ENCODE measurements around the gene ARHGAP15. TPM values are rescaled to one million over a fixed set of nuclear protein-coding genes. Genes with fewer than 3 reads are reported as not detected.

ARHGAP15 gene
- total RNA-seq, 1 donor from 2014 or later: 56.2 TPM

DNA sequence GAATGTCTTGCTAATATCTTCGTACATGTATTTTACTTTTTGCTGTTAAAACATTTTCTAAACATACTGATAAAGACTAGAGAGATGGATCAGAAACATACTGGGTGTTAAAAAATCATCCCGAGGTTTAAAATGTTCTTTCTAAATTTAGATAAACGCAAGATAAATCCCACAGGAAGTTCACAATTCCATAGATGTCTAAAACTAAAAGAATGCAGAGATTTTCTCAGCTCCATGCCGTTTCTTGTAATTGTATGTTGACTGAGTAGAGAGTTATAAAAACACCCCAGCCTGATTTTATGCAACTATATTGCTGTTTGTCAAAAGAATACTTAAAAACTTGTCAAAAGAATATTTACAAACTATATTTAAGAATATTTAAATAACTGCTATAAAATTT is 455.7 kb downstream of the ARHGAP15 start:
- Mint-ChIP-seq H3K4me3 (no peak overlapping the region), H3K9me3 (no peaks in the 10 kb centered on the region), H3K4me1 (peaks cover 14% of the 10 kb centered on the region), H3K27ac (no peak overlapping the region), H3K27me3 (no peaks in the 10 kb centered on the region), H3K36me3 (ENCODE audit: low read depth) (peaks cover 28% of the 10 kb centered on the region)
- intact Hi-C loops (cut with micrococcal nuclease): no loop called here
- DNase-seq: no peak

DNA sequence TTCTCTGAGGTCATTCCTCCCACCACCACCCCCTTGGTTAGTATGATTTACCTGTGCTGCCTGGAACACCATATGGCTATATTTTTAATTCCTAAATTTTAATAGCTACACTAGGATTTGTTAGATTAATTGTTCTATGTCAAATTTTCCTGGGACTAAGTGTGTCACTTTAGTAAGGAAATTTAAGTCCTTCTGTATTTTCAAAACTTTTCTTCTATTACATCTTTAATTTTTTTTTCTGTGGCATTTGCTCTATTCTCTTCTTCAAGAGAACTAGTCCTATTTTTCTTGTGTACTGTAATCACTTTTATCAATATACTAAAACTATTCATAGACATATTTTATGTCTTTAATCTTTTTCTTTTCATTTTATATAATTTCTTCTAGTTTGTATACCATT is 456.9 kb downstream of the ARHGAP15 start:
- H3K27ac Mint-ChIP-seq: no peak overlapping the region
- H3K4me1 Mint-ChIP-seq: peaks cover 10% of the 10 kb centered on the region
- H3K27me3 Mint-ChIP-seq: no peaks in the 10 kb centered on the region
- no peak overlapping the region for H3K4me3 Mint-ChIP-seq
- H3K36me3 Mint-ChIP-seq (ENCODE audit: low read depth): peaks cover 24% of the 10 kb centered on the region
- no peak for DNase-seq
- no peaks in the 10 kb centered on the region for H3K9me3 Mint-ChIP-seq
- intact Hi-C loops (cut with micrococcal nuclease): no loop called here

DNA sequence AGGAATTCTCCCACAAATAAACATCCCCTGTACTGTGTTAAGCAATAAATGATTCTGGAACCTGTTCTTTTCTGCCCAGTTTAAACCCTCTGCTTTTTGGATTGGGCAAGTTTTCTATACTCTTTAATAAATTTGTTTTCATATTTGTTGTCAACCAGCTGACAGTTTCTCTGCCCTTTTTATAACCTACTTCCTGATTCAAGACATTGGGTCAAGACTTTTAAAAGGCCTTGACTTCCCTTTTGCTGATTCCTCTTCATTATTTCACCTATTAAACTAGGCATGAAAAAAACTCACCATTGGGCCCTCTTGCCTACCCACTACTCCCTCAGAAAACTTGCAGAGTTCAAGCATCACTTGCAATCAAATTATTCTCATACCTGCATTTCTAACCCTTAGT is 459.5 kb downstream of the ARHGAP15 start:
- peaks cover 2% of the 10 kb centered on the region for H3K4me1 Mint-ChIP-seq
- no peak overlapping the region for H3K4me3 Mint-ChIP-seq
- peaks cover 20% of the 10 kb centered on the region for H3K36me3 Mint-ChIP-seq (ENCODE audit: low read depth)

DNA sequence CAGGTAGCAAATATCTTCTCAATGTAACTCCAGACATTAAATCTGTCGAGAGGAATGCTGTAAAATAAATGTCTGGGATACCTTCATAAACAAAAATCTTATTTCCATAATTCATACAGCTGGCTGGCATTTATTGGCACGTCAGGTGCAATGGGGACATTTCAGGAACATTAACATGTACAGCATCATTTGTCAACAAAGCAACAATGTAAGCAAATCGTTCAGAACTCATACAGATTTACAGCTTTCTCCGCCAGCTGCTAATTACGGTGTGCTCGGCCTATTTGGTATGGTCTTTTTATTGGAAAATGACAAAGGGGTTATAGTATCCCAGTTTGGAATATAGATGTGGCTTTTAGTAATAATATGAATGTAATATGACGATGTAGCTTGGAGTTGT is 464.9 kb downstream of the ARHGAP15 start:
- peaks cover 4% of the 10 kb centered on the region for H3K9me3 Mint-ChIP-seq
- H3K4me3 Mint-ChIP-seq: no peak overlapping the region
- H3K27me3 Mint-ChIP-seq: no peaks in the 10 kb centered on the region
- no peaks in the 10 kb centered on the region for H3K4me1 Mint-ChIP-seq
- no peak overlapping the region for H3K27ac Mint-ChIP-seq
- no peak for DNase-seq
- H3K36me3 Mint-ChIP-seq (ENCODE audit: low read depth): peaks cover 18% of the 10 kb centered on the region
- intact Hi-C loops (cut with micrococcal nuclease): no loop called here

More for the DNA sequence above, 459.5 kb downstream of the ARHGAP15 start:
- H3K27ac Mint-ChIP-seq: no peak overlapping the region
- intact Hi-C loops (cut with micrococcal nuclease): no loop called here
- no peaks in the 10 kb centered on the region for H3K9me3 Mint-ChIP-seq
- no peak for DNase-seq
- H3K27me3 Mint-ChIP-seq: no peaks in the 10 kb centered on the region

- no peak for DNase-seq
- Mint-ChIP-seq H3K4me1 (no peaks in the 10 kb centered on the region), H3K27me3 (no peaks in the 10 kb centered on the region), H3K9me3 (peaks cover 4% of the 10 kb centered on the region), H3K36me3 (ENCODE audit: low read depth) (peaks cover 16% of the 10 kb centered on the region), H3K4me3 (no peak overlapping the region), H3K27ac (no peak overlapping the region)
- intact Hi-C loops (cut with micrococcal nuclease): no loop called here
These were observed 465.5 kb downstream of the ARHGAP15 start for GRCh38 chr2:143594745-143595144.

DNA sequence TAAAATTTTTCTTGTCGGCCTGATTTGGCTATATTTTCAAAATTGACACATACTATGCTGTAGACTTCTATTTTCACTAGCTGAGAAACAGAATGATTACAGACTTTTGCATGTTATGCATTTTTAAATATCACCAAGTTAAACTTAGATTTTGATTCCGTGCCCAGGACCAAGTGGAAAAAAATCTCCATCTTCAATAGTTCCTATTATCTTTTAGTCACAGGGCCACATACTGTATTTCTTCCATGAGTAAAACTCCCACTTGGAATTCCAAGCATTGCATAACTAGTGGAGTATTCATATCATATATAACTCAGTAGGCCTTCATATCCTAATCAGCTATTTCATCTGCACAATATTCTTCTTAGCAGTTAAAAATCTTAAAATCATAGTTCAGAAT is 470.9 kb downstream of the ARHGAP15 start:
- no peak for DNase-seq
- Mint-ChIP-seq H3K9me3 (peaks cover 4% of the 10 kb centered on the region), H3K36me3 (ENCODE audit: low read depth) (peaks cover 16% of the 10 kb centered on the region), H3K27ac (no peak overlapping the region), H3K4me3 (no peak overlapping the region), H3K4me1 (no peaks in the 10 kb centered on the region), H3K27me3 (no peaks in the 10 kb centered on the region)
- intact Hi-C loops (cut with micrococcal nuclease): no loop called here

GRCh38 chr2:143601828-143602227 is 472.6 kb downstream of the ARHGAP15 start:
- Mint-ChIP-seq H3K27me3 (no peaks in the 10 kb centered on the region), H3K4me3 (no peak overlapping the region), H3K9me3 (no peaks in the 10 kb centered on the region), H3K36me3 (ENCODE audit: low read depth) (peaks cover 13% of the 10 kb centered on the region), H3K4me1 (no peaks in the 10 kb centered on the region), H3K27ac (no peak overlapping the region)
- no peak for DNase-seq
- intact Hi-C loops (cut with micrococcal nuclease): no loop called here

DNA sequence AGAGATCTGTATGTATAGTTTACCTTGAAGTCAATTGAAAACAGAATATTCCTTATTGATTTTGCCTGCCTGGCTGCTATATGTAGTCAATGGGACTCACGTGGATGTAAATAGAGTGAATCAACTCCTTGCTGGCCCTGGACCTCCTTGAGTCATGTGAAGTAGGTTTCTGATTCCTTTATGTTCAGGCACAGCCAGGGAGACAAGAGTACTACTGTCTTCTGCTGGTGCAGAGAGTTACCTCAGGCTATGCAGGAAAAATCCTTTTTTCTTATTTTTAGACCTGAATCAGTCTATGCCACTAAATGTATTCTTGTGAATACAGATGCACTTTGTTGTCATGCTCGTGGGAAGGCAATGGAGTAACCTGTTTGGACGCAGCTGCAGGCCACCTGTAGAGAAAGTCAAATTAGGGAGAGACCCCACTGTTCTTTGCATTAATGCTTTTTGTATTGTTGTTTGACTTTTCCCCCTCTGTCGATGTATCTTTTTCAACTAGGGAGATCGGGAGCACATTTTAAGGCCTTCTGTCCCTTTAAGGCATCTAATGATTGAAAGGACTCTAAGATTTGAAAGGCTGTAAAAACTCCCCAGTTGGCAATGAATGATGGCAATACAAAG is 473.9 kb downstream of the ARHGAP15 start:
- no peak overlapping the region for H3K4me3 Mint-ChIP-seq
- no peak for DNase-seq
- no peaks in the 10 kb centered on the region for H3K9me3 Mint-ChIP-seq
- intact Hi-C loops (cut with micrococcal nuclease): no loop called here
- peaks cover 15% of the 10 kb centered on the region for H3K36me3 Mint-ChIP-seq (ENCODE audit: low read depth)
- H3K27ac Mint-ChIP-seq: no peak overlapping the region
- H3K4me1 Mint-ChIP-seq: peaks cover 8% of the 10 kb centered on the region
- H3K27me3 Mint-ChIP-seq: no peaks in the 10 kb centered on the region

DNA sequence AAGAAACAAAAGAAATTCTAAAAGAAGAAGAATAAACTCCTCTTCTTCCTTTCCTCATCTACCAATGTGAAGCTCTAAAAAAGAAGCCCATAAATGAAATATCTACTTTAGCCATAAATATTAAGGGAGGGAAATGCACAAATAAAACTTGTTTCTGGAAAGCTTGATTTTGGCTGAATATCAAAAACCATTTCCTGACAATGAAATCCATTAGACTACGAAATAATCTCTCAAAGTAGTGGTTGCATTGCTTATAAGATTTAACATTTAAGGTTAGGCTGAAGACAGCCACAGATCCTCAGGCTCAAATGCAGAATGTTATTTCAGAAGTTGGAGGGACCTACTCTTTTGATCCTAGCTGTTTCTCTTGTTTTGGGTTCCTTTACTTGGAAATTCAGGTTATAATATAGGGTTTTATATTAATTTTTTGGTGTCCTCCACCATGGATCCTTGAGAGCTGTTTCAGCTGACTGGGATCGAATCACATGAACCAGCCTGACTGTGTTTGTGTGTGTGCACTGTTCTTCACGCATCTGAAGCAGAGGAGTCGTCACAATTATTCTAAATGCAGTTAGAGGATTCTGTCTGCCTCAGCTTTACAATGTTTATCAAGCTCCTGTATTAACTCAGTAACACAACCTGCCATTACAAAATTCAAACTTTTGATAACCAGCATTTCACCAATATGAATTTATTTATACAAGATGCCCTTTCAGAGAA is 474.8 kb downstream of the ARHGAP15 start:
- no peak for DNase-seq
- no peaks in the 10 kb centered on the region for H3K9me3 Mint-ChIP-seq

GRCh38 chr2:143604566-143604959 is 475.3 kb downstream of the ARHGAP15 start:
- H3K9me3 Mint-ChIP-seq: no peaks in the 10 kb centered on the region
- no peaks in the 10 kb centered on the region for H3K27me3 Mint-ChIP-seq
- intact Hi-C loops (cut with micrococcal nuclease): no loop called here
- H3K27ac Mint-ChIP-seq: no peak overlapping the region
- H3K36me3 Mint-ChIP-seq (ENCODE audit: low read depth): peaks cover 18% of the 10 kb centered on the region
- no peak overlapping the region for H3K4me3 Mint-ChIP-seq
- no peak for DNase-seq
- peaks cover 9% of the 10 kb centered on the region for H3K4me1 Mint-ChIP-seq

More for the DNA sequence above, 474.8 kb downstream of the ARHGAP15 start:
- H3K27ac Mint-ChIP-seq: no peak overlapping the region
- H3K27me3 Mint-ChIP-seq: no peaks in the 10 kb centered on the region
- peaks cover 9% of the 10 kb centered on the region for H3K4me1 Mint-ChIP-seq
- H3K4me3 Mint-ChIP-seq: no peak overlapping the region
- intact Hi-C loops (cut with micrococcal nuclease): no loop called here
- H3K36me3 Mint-ChIP-seq (ENCODE audit: low read depth): peaks cover 15% of the 10 kb centered on the region

DNA sequence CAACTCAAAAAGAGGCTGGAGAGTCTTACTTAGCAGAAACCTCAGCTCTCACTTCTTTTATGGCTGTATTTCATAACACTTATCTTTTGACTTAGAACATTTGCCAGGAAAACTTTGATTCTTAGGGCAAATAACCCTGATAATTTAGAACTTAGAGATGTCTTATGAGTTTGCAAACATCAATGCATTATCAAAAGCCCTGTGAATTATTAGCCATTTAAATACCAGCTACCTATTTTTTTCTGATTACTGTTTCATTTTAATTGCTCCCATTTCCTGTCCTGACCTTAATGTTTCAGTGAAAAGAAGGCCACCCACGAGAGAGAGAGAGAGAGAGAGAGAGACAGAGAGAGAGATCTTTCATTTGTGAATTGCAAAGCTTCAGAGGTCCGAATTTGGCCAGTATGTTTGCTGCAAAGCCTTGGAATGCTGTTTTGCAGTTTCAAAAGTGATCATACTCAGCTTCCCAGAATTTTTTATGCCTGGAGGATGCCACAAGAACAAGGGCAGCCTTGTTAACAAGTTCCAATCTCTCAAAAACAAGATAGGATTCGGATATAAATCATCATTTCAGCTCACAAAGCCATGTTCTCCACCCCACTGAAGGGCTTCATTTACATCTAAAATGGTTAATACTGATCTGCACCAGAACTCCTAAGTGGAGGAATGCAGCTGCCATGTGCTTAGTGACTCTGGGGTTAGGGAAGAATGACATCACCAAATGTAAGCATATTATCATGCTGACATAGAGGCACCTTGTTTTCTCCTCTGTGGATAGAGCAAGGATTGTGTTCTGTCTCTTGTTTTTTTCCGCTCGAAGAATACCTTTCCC is 478.2 kb downstream of the ARHGAP15 start:
- no peak overlapping the region for H3K27ac Mint-ChIP-seq
- peaks cover 28% of the 10 kb centered on the region for H3K36me3 Mint-ChIP-seq (ENCODE audit: low read depth)
- H3K27me3 Mint-ChIP-seq: no peaks in the 10 kb centered on the region
- no peak overlapping the region for H3K4me3 Mint-ChIP-seq
- DNase-seq: no peak
- peaks cover 7% of the 10 kb centered on the region for H3K9me3 Mint-ChIP-seq
- peaks cover 12% of the 10 kb centered on the region for H3K4me1 Mint-ChIP-seq
- intact Hi-C loops (cut with micrococcal nuclease): no loop called here

DNA sequence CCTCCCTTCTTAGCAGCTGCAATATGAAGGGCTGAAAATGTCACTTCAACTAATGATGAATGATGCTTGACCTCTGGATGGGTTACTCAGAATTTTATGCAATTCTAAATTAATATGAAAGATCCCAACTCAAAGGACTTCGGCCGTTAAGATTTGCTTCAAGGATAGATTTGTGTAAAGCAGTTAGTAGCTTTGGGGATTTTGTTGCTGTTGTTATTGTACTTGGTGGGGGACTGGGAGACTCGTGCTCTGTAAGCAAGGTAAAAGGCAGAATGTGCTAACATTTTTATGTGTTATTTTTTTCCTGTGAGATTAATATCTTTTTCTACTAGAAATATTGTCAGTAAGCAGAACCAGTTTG is 478.8 kb downstream of the ARHGAP15 start:
- intact Hi-C loops (cut with micrococcal nuclease): no loop called here
- H3K27me3 Mint-ChIP-seq: no peaks in the 10 kb centered on the region

GRCh38 chr2:143608758-143609157 is 479.5 kb downstream of the ARHGAP15 start:
- Mint-ChIP-seq H3K4me1 (peaks cover 15% of the 10 kb centered on the region), H3K27ac (no peak overlapping the region), H3K9me3 (peaks cover 7% of the 10 kb centered on the region), H3K36me3 (ENCODE audit: low read depth) (peaks cover 30% of the 10 kb centered on the region), H3K27me3 (no peaks in the 10 kb centered on the region), H3K4me3 (no peak overlapping the region)
- DNase-seq: no peak
- intact Hi-C loops (cut with micrococcal nuclease): no loop called here

More for the DNA sequence above, 478.8 kb downstream of the ARHGAP15 start:
- H3K4me1 Mint-ChIP-seq: peaks cover 12% of the 10 kb centered on the region
- H3K27ac Mint-ChIP-seq: no peak overlapping the region
- H3K9me3 Mint-ChIP-seq: peaks cover 7% of the 10 kb centered on the region
- H3K36me3 Mint-ChIP-seq (ENCODE audit: low read depth): peaks cover 28% of the 10 kb centered on the region
- DNase-seq: no peak
- no peak overlapping the region for H3K4me3 Mint-ChIP-seq

- intact Hi-C loops (cut with micrococcal nuclease): no loop called here
- peaks cover 21% of the 10 kb centered on the region for H3K4me1 Mint-ChIP-seq
These were observed 482.1 kb downstream of the ARHGAP15 start for GRCh38 chr2:143611336-143611735.

More at GRCh38 chr2:143611336-143611735, 482.1 kb downstream of the ARHGAP15 start:
- Mint-ChIP-seq H3K9me3 (peaks cover 7% of the 10 kb centered on the region), H3K27me3 (no peaks in the 10 kb centered on the region), H3K27ac (no peak overlapping the region), H3K4me3 (no peak overlapping the region), H3K36me3 (ENCODE audit: low read depth) (peaks cover 38% of the 10 kb centered on the region)
- DNase-seq: no peak

All from activated CD4-positive, alpha-beta T cell treated with anti-CD3 and anti-CD28 coated beads, Interleukin-2, amount 10 ng/mL, durations not matched to agents 24 days and 14 days (primary cell).